Activated T-helper 9 cell treated with anti-CD3 and anti-CD28 coated beads, Interleukin-2, amount 50 U/mL, for 16 hours (primary cell): Measurements from ENCODE around the gene FCER1G.

Experiments used
- DNase-seq: peaks from one replicate; pipeline ENCODE4 v3.0.0-alpha.2; 2020; ENCODE audit warnings: low read depth

FCER1G gene

DNA sequence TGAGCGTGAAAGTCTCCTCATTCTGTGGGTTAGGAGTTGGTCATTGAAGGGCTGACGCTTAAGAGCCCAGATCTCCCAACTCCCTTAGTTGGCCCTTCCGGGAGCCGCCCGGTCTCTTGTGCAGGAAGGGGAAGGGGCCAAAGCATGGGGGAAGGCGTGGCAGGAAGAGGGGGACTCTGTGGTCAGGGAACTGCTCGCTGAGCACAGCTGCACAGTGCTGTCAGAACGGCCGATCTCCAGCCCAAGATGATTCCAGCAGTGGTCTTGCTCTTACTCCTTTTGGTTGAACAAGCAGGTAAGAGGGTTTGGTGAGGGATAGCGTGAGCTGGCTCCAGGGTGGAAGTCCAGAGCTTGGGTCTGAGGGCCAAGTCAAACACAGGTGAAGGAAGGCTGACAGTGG, at the start of gene FCER1G:
FCER1G (plus strand) TSS at position 220 of the 400 bp plus-strand sequence; CDS start at position 247, 27 bp downstream.
- DNase-seq: no peak

DNA sequence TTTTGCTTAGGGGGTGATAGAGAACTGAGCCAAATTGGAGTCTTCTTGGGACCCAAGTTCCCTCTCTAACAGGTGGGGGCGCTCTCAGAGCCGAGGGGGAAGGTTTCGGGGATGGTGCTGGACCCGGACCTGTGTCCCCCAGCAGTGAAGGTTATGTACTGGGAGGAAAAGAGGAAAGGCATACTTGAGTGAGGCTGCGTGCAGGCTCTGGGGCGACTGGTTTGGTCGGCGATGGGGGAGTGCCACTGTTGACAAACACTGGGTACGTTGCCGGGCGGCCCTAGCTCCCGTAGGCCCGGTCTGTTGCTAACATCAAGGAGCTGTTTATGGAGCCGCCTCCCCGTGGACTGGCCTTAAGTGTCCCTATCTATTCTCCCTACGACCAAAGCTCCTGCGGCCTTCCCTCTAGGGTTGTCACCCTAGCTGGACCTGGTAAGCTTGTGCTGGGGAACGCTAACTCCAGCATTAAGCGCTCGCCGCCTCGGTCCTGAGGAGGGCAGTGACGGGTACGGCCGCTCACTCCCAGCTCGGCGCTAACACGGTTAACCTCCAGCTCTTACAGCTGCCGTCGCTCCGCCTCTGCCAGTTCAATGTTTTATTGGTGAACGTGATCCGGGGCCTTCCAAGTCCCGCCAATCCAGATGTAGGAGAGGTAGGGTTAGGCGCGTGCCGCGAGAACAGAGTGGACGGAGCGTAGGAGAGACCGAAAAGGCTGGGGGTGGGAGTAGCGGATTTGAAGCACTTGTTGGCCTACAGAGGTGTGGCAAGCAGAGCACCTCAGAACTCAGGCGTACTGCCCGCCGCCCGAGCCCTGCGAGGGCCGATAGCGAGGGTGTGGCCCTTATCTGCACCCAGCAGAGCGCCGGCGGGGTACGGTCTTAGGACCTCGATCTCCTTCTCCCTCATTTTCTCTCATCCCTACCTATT, 49.1 kb upstream of the FCER1G start, which contains the start of gene PPOX:
PPOX (plus strand) TSS at position 685 of the 927 bp plus-strand sequence. CDS start 422 bp downstream, outside the sequence.
- DNase-seq: peak; percentile 85

DNA sequence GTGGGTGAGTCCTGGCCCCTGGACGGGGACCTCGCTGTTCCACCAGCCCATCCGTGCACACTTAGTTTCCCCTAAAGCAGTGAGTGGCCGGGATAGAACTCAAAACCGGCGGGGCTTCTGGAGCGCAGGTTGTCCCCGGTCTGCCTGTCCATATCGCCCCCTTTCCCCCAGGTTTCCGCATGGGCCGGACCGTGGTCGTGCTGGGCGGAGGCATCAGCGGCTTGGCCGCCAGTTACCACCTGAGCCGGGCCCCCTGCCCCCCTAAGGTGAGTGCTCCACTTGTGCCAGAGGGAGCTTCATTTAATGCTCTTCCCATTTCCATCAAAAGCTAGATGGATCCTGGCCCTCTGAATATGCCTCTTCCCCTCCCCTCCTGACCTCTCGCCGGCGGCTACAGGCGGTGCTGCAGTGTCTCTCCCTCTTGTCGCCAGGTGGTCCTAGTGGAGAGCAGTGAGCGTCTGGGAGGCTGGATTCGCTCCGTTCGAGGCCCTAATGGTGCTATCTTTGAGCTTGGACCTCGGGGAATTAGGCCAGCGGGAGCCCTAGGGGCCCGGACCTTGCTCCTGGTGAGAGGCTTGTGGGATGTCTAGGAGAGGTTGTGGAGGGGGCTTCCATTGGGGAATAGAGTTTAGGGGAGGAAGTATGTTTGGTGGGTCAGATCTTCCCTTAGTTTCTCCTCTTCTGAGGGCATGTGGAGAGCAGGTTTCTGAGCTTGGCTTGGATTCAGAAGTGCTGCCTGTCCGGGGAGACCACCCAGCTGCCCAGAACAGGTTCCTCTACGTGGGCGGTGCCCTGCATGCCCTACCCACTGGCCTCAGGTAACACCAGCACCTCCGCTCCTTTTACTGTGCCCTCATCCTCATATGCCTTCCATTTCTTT, 48.2 kb upstream of the FCER1G start:
- DNase-seq: no peak

DNA sequence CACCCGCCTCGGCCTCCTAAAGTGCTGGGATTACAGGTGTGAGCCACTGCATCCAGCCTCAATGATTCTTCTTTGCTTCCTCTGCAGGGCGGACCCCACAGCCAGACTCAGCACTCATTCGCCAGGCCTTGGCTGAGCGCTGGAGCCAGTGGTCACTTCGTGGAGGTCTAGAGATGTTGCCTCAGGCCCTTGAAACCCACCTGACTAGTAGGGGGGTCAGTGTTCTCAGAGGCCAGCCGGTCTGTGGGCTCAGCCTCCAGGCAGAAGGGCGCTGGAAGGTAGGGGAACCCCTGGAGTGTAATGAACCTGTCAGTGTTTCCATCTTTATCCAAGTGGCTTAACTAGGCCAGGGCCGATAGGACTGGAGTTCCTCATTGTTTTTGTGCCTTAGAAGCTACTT, 46.2 kb upstream of the FCER1G start:
- no peak for DNase-seq

DNA sequence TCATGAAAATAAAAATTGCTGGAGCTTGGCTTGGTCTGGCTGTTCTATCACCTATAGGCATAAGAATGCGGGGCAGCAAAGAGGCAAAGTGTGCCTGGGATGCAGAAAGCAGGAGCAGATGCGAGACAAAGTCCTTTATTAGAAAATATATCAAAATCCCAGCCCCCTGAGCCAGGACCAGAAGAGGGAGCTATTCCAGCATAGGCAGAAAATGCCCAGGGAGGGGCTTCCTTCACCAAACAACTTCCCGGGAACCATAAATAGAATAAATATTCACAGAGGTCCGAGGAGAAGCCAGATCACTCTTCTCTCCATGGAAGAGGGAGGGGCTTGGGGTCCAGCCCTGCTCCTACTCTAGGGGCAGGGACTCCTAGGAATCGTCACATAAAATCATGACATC, 43.9 kb upstream of the FCER1G start:
- DNase-seq: no peak

DNA sequence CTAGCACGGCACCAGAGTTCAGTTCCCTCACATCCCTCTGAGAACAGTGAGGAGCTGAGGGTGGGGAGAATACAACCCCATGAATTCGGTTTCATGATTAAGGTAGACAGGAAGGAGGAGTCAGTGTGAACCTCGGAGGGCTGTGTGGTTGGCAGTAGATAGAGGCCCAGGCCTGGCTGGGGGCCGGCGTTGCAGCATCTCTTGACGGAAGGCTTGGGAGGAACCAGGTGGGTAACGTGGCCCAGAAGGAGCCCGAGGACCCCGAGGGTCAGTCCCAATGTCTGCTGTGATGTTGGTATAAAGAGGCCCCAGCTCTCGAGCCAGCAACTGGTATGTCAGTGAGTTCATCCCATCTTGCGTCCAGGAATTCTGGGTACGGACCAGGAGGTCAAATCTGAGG, 43.4 kb upstream of the FCER1G start:
- DNase-seq: no peak

DNA sequence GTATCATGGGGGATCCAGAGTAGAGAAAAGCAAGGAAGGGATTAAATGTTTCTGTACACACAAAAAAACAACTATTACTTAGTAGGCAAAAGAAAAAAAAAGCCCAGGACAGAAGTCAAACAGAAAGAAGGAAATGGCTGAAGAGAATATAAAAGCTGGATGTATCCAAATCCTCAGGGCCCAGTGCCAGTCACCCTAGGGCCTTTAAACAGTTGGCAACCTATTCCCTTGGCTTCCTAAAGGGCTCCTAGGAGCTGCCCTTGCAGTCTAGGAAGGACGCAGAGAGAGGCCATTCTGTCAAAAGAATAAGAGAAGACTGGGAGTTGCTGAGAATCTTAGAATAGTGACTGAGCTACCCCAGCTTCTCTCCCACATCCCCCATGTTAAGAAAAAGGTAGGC, 42.7 kb upstream of the FCER1G start:
- DNase-seq: no peak

DNA sequence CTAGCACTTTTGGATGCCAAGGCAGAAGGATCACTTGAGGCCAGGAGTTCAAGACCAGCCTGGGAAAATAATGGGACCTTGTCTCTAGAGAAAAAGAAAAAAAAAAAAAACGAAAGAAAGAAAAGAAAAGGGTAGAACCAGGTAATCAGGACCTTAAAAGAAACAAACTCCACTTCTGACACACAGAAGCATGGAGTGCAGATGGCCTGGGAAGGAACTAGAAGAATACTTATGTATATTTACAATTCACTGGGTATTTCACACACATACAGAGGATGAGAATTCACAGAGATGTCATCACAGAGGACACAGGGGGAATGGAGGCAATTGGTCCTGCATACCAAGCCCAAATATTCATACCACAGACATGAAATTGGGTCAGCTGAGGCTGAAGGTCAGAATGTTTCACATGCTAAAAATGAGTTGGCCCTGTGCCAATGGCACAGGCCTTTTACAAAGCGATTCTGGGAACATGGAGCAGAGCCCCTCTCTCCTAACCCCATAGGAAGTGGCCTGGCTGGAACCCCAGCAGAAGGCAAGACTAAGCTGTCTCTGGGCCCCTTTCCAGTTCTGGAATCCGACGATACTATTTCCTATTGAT, 42.2 kb upstream of the FCER1G start:
- DNase-seq: no peak

DNA sequence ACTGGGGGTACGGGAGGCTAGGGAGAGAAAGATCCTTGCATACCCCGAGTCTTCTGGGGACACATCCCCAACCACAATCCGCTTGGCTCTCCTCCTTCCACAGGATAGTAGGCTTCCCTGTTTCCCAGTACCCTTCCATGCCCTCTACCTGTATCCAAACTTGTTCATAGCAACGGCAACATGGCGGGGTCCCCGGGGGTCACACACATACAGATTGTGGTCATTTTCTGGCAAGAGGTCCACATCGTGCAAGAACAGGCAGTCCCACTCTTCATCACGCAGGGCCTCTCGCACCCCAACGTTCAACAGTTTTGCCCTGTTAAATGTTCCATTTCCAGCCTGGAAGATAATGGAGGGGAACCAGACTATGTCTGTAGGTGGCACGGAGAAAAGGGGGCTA, 41.4 kb upstream of the FCER1G start:
- DNase-seq: no peak

DNA sequence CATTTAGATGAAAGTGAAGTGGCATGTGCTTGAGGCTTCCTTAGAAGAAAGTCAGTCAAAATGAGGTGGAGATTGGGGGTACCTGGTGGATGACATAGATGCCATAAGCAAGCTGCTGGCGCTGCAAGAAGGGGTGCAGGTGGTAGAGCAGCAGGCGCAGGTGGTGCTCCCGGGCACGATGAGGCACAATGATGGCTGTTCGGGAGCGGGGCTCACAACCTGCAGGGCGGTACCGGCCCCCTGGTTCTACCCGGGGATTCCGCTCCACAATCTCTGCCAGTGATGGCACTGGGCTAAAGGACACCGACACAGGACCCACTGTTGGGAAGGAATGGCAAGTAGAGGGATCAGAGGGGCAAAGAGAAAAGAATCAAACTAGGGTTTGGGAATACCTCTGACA, 40.2 kb upstream of the FCER1G start:
- no peak for DNase-seq

DNA sequence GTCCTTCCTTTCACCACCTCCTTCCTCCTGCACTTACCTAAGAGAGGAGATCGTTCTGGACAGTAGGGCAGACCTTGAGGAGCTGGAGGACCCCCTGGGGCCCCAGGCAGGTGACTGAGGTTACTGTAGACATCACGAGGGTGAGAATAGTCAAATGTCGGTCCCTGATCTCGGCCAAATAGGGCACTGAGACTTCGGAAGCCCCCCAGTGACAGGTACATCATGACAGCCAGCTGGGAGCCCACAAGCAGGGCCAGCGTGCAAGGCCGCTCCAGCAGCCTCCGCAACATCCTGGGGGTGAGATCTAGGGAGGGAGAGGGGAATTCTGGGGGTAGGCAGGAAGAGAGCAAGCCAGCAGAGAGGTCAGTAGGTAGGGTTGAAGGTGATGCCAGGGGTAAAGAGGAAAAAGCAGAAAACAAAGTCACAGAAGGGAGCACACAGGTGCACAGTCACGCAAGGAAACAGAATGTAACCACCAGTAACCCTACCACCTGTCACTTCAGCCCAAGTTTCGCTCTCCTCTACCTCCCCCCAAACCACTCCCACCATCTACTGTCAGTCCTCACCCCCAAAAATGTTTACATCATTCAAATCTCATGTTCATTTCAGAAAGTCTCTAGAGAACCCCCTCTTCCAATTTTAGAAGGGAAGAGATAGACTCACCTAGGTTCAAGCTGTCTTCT, 39.2 kb upstream of the FCER1G start:
- DNase-seq: no peak

DNA sequence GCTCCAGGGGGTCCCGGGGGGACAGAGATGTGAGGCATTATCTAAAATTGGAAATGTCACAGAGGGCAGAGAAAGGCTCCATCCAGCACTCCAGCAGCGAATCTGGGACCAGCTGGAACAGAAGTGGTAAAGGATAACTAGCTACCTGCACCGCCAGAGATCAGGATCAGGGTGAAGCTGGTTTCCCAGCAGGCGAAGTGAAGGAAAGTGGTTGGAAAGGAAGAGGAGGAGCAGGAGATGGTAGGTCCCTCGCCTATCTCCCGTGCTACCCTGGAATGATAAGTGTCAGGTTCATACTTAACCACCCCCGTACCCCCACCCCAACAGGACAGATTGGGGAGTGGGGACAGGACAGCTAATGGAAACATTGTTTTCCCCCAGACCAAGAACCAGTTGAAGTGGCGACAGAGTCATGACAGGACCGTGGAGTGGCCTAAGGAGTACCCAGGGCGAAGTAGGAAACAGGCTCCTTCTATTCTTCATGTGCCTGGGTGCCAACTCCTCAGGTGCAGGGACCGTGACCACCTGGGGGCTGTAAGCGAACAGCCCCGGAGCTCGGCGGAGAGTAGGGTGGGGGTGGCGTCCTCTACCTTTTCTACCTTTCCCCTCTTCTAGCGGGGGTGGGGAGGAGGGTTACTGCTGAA, 38.5 kb upstream of the FCER1G start:
- DNase-seq: no peak

DNA sequence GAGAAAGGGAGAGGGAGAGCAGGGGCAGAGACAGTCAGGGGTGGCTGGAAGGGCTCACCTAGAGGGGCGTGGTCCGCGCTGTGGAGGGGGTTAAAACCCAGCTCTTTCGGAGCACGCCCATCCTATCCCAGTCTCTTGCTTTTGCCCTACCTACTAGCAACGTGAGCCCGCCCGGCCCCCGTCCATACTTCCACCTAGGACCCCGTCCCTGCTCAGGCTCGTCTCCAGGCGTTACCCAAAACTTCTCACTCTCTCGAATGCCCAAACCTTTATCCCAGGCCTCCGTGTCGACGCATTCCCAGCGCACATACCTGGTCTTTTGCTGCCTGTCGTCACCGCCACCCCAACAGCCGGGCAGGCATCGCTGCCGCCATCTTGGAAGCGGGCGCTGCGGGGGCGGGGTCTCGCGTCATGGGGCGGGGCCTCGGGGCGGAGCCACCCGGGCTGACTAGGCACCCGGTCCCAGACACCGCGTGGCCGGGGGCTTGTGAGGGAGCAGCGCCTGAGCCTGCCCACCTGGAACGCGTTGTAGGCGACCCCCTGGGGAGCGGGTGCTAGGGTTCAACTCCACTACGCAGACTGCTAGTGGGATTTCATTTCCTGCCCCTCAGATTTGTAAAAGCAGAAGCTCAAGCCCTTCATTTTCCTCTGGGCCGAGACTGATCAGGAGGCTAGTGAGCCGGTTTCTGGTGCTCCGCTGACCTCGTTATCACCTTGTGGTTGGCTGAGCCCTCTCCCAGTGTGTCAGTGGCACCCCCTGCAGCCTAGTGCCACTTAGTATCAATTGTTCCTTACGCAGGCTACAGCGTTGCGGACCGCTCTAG, 37.8 kb upstream of the FCER1G start, which contains the start of gene B4GALT3:
B4GALT3 (minus strand) TSS at position 396 of the 824 bp plus-strand sequence. CDS start 1,447 bp downstream, outside the sequence.
- DNase-seq: peak; percentile 92

DNA sequence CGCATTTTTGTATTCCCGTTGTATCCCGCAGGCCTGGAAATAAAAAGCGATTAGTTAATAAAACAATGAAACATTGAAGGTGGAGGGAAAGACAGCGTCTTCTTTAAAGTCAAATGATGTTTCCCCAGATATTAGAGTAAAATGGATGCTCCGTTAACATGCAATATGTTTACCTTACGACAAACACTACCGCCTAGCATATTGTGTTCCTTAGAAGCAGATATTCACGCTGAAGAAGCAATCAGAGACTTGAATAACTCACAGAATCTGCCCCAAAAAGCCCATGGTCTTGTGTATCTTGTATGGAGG, 37.2 kb upstream of the FCER1G start:
- DNase-seq: no peak

DNA sequence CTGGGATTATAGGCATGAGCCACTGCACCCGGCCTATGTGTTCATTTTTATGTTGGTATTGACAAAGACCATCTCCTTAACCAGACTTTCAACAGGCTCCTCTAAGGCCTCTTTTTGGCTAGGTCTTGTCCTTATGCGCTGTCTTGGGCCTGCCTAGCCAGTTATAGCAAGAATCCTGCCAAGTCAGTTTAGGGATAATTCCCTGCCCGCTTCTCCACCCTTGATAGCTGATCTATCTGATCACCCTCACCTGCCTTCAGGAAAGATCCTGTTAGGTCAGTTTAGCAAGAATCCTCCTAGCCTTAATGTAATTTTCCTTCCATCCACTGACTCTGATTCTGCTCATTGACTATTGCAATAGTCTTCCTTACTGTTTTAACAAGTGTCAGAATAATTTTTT, 35.4 kb upstream of the FCER1G start:
- DNase-seq: no peak

DNA sequence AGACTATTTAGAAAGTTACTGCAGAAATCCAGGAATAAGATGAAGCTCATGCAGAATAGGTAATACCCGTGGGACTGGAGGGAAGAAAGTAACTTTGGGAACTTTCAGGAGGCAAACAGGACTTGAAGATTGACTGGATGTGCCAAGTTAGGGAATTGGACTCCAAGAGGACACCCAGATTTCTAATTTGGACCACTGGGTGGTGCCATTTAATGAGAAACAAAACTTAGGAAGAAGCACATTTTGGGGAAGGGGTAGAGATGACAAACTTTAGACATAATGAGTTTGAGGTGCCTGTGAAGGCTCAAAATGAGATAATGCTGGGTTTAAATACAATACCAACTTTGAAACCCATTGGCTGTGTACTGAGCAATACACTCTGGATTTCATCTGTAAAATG, 34.5 kb upstream of the FCER1G start:
- no peak for DNase-seq

DNA sequence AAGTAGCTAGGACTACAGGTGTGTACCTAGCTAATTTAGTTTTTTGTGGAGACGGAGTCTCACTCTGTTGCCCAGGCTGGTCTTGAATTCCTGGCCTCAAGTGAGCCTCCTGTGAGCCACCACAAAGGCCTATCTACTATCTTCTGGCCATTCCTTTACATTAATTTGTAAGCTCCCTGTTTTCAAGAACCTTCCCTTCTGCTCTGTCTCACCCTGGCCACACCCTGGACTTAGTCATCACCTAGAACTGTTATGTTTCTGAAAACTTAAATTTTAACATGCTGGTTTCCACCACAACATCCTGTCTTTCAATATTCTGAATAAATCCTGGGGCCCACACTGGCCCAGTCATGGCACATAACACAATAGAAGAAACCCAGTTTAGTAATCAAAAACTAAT, 32.9 kb upstream of the FCER1G start:
- DNase-seq: peak; percentile 38

DNA sequence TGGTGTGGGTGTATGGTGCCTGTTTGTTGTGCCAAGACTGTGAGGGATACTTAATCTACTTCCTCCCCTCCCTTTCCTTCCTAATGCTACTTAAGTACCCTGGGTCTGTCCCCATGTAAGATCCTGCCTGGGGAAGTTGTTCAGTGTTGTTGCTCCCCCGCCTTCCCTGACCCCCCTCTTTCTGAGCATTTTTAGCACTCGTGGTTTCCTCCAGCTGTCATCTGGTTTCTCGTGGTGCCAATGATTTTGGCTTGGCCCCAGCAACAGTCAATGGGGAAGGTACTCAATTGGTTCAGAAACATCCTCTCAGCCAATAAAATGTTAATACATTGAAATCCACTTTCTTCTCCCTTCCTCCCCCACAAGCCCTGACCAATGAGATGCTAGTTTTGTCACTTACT, 29.8 kb upstream of the FCER1G start:
- DNase-seq: peak; percentile 48

DNA sequence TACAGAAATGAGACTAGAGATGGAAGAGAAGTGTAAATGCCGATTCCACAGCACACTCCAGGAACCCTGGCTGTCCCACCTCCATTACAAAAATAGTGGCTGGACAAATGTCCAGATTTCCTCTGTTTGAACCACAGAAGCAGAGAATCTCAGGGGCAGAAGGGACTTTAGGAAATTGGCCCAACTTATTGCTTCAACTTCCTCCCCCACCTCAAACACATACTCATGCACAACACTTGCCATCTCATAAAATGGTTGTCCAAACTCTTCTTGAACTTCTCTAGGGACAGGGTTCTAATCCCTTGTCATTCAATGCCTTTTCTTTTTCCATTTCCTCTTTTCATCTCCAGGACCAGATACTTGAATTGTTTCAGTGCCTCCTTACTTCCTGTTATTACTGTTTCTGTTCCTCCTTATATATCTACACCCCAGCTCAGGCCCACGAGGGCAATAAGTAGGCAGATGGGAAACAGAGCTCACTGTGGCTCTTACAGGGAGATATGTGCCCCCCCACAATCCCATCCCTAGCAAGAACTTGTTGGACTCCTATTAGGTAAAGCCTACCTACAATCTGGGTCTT, 29.3 kb upstream of the FCER1G start:
- DNase-seq: no peak

DNA sequence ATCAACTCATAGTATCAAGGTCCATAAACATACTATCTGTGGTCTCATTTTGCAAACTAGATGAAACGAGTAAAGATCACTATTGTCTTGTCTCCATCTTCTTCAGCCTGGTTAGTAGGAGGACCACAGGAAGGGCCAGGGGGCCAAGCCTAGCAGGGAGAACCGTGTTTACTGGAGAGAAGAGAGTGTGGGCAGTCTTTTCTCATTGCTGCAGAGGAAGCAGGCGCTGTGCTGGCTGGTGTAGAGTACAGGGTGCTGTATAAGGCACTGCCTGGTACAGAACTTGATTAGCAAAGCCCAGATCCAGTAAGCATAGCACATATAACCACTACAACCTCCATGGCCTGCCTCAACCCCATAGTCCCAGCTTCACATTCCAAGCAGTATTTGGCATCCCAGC, 27.8 kb upstream of the FCER1G start:
- DNase-seq: no peak
